IPS DF 4.7 (cell line): ENCODE results near the gene TRMT6.

Source experiments
- DNase-seq: peaks from one replicate; pipeline ENCODE4 v3.0.0-alpha.2; 2013; ENCODE audit warnings: low spot score; ENCODE audit errors: extremely low read depth

TRMT6 gene

DNA sequence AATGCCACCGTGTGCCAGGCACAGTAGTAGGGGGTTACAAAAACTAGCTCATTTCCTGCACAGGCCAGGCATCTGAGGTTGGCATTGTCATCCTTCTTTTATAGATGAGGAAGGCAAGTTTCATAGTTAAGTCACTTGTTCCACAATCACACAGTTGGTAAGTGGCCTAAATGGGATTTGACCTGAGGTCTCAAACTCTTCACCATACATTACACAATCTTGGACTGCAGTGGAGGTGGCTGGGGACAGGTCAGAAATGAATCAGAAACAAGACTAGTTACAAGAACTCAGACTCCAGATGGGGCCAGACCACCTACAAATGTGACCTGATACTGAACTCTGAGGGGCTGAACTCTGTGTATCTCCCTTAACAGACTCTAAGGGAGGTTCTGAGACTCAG, 49.4 kb downstream of the TRMT6 start:
- DNase-seq, result no peak

DNA sequence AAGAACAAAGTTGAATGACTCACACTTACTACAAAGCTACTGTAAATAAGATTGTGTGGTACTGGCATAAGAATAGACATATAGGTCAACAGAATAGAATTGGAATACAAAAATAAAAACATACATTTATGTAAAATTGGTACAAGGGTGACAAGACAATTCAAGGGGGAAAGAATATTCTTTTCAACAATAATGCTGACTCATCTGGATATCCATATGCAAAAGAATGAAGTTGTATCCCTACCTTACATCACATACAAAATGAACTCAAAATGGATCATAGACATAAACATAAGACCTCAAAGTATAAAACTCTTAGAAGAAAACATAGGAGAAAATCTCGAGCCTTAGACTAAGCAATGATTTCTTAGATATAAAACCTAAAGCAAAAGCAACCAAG, 50.9 kb downstream of the TRMT6 start:
- DNase-seq, result no peak

GRCh38 chr20:5895626-5896025, 54.7 kb downstream of the TRMT6 start:
- DNase-seq, result no peak

DNA sequence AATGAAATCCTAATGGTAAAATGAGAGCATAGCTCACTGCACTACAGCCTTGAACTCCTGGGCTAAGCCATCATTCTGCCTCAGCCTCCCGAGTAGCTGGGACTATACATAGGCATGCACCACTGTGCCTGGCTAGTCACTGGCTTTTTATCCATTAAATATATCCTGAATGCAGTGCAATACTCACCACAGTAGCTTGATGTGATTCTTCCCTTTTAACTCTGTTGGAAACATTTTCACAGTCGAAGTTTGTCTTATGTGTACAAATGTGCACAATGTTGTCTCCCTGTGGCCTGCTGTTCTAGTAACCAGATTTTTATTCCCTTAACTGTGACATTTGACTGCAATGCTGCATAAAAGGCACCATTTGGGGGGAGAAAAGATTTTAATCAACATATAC, 56.7 kb downstream of the TRMT6 start:
- DNase-seq, result no peak

DNA sequence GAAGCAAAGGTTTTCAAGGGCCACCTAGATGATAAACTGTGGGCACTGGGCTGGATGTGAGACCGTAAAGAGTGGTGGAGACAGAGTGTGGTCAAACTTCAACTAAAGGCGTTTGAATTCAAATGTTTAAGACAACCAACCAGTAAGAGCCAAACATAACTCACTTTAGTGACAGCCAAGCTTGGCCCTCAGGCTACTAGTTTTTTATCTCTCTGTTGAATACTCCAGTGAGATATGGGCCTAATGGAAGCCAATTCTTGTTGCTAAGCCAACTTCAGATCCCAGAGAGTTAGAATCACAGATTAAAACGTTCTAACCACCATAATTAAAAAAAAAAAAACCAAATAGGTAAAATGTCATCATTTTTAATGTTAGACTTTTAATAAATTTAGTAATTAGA, 57.3 kb downstream of the TRMT6 start:
- no peak for DNase-seq

DNA sequence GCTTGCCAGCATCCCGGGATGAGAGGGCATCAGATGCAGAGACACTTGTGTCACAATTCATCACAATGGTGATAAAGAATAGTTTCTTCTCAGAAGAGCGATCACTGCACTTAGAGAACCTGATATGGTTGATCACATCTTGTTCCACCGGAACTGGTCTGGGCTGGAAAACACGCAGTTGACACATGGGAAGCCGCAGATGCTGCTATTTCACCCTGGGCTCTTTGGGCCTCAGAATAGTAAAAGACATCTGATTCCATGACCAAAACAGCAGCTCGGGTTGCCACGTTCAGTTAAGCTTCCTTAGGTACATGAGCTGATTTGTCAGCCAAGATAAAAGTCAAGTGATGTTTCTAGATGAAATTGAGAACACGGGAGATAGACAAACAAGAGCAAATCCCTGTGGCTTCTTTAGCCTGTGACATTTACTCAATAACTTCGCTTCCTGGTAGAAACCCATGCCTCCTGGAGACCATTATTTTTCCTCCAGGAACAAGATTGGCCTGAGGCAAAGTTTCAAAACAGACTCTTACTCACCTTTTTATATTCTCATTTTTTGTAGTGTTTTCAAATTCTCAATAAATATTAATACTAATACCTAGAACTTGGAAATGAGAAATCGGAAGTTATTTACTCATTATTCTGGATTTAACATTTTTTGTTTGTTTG, 59.4 kb downstream of the TRMT6 start:
- no peak for DNase-seq

DNA sequence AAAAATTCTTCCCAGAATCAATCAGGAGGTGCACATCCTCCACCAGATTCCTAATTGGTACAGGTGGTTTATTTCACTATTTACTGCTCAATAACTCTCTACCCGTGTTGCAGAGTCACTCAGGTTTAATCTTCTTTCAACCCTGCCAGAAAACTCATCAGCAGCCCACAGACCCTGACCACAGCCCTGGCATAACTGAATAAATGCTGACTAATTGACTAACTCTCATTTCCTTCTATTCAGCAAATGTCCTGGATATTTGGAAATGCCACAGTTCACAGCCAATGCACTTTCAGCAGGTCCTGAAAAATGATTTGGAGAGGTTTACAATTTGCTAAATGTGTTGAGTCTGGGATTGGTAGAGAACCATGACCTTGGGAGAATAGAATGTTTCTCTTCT, 62.3 kb downstream of the TRMT6 start:
- DNase-seq, result no peak

DNA sequence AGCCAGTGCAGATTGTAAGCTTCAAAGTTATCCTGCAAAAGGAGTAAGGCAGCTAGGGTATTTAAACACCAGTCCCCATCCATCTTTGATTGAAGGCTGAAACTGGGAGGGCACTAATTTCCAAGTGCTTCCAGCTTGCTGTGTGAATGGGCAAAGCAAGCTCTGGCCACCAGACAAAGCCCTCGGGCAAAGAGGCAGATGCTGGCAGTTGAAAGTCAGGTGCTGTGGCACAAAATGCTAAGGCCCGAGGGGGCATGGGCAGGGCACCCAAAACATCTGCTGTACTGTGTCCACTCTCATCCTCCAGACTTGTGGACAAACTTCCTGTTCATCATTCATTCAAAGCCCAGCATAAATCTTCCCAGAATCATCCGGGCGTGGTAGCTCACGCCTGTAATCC, 62.9 kb downstream of the TRMT6 start:
- no peak for DNase-seq
